Lower leg skin (tissue), 3 donors: Measurements from ENCODE around the gene TMEM123.

Experiments
- CTCF ChIP-seq, 3 donors: fragments of 450-650 bp; IDR thresholded peaks; one replicate each; pipeline ENCODE4 v1.5.1; 2016; ENCODE audit warnings: antibody characterized with exemption in 3 of 3, mild to moderate bottlenecking in 3 of 3, moderate library complexity in 2 of 3
- POLR2A ChIP-seq, 2 donors: fragments of 450-650 bp; IDR thresholded peaks; one replicate each; pipeline ENCODE4 v1.6.1; 2016 to 2017; ENCODE audit warnings: antibody characterized with exemption in 2 of 2, mild to moderate bottlenecking in 1 of 2, moderate library complexity in 1 of 2

GRCh38 chr11:102393272-102393730 lies 59.3 kb downstream of the TMEM123 start:
- no peak for TF ChIP-seq CTCF (IDR thresholded peaks at IDR 0.05)
- no peak for TF ChIP-seq POLR2A (IDR thresholded peaks at IDR 0.05)
